ENCODE measurements around the gene SSTR5. TPM values are rescaled to one million over a fixed set of nuclear protein-coding genes. Genes with fewer than 3 reads are reported as not detected.

Gene SSTR5
- total and polyA plus RNA-seq, 10 of the 15 experiments (the other 5 are each of a cell fraction or from before 2014, with no cell fraction given) = not detected

GRCh38 chr16:1117176-1117900, 44.8 kb downstream of the SSTR5 start:
- in situ Hi-C loops (cut with MboI) (no loop called here), intact Hi-C loops (cut with micrococcal nuclease; ENCODE audit: unreplicated experiment) (no loop called here)
- no peak overlapping the region for H3K9ac ChIP-seq (ENCODE audit: control insufficient read depth, insufficient read depth, low read length)
- SMC1A ChIA-PET (ENCODE audit: uncharacterized antibody, unreplicated experiment) = no interaction called here
- H3K4me1 ChIP-seq (ENCODE audit: control insufficient read depth, insufficient read depth, low read length) = no peaks in the 10 kb centered on the region
- 52% methylated on average over 31 of the region's 34 CpGs for WGBS (ENCODE audit: insufficient coverage, insufficient replicate concordance, low lambda C conversion rate, missing lambda C conversion rate)
- DNase-seq (ENCODE audit: low read depth, low spot score) (no peak), ATAC-seq (no peak), FAIRE-seq (no peak)
- no peaks in the 10 kb centered on the region for H4K20me1 ChIP-seq (ENCODE audit: control insufficient read depth, insufficient read depth)
- POLR2A ChIA-PET = no interaction called here
- H2AFZ ChIP-seq (ENCODE audit: control insufficient read depth, low read depth, low read length) = no peak overlapping the region
- H3K27ac ChIP-seq (ENCODE audit: control insufficient read depth, insufficient read depth) = no peak overlapping the region
- no peaks in the 10 kb centered on the region for H3K79me2 ChIP-seq (ENCODE audit: control insufficient read depth, insufficient read depth, low read length)
- no TSS peak for BruUV-seq (replicated peaks)
- RAD21 ChIA-PET (ENCODE audit: unreplicated experiment) = no interaction called here
- no peaks in the 10 kb centered on the region for H3K9me3 ChIP-seq (replicated peaks; ENCODE audit: control insufficient read depth, insufficient read depth, low read length)
- CTCF ChIA-PET = no interaction called here
- H3K4me3 ChIP-seq = no peak overlapping the region
- no peak overlapping the region for H3K4me2 ChIP-seq (ENCODE audit: control insufficient read depth, insufficient read depth)
- no peaks in the 10 kb centered on the region for H3K27me3 ChIP-seq (replicated peaks in 1 of 2; ENCODE audit: control insufficient read depth in 2 of 2, insufficient read depth in 2 of 2, low read length in 1 of 2)
- no peaks in the 10 kb centered on the region for H3K36me3 ChIP-seq (ENCODE audit: control insufficient read depth in 2 of 2, insufficient read depth in 2 of 2, low read length in 1 of 2)
- TF ChIP-seq ZZZ3 (IDR thresholded peaks at IDR 0.05; ENCODE audit: control insufficient read depth, insufficient read length, low read depth) = no peak
- no peak for TF ChIP-seq MEF2B (IDR thresholded peaks at IDR 0.05; ENCODE audit: partially characterized antibody, poor library complexity, severe bottlenecking)
- no peak for TF ChIP-seq RAD51 (IDR thresholded peaks at IDR 0.05)
- no peak for TF ChIP-seq TCF7 (IDR thresholded peaks at IDR 0.05; ENCODE audit: borderline replicate concordance)
- no peak for TF ChIP-seq RELB (IDR thresholded peaks at IDR 0.05; ENCODE audit: low read depth)
- no peak for TF ChIP-seq IRF3 (IDR thresholded peaks at IDR 0.05)
- TF ChIP-seq ATF2 (IDR thresholded peaks at IDR 0.05; ENCODE audit: low read length) = no peak
- no peak for TF ChIP-seq SMC3 (IDR thresholded peaks at IDR 0.05; ENCODE audit: borderline replicate concordance, low read length)
- TF ChIP-seq ZNF622 (IDR thresholded peaks at IDR 0.05) = no peak
- TF ChIP-seq ESRRA (IDR thresholded peaks at IDR 0.05; ENCODE audit: low read length) = no peak
- no peak for TF ChIP-seq USF2 (IDR thresholded peaks at IDR 0.05; ENCODE audit: borderline replicate concordance, low read depth, low read length)
- TF ChIP-seq ZNF384 (IDR thresholded peaks at IDR 0.05; ENCODE audit: borderline replicate concordance, low read depth, low read length) = no peak
- no peak for TF ChIP-seq REST (IDR thresholded peaks at IDR 0.05; ENCODE audit: low read depth, low read length)
- no peak for TF ChIP-seq ZNF274 (IDR thresholded peaks at IDR 0.05; ENCODE audit: insufficient read depth, insufficient read length)
- no peak for TF ChIP-seq MYC (IDR thresholded peaks at IDR 0.05; ENCODE audit: insufficient read depth, insufficient read length, insufficient replicate concordance, low read length, severe bottlenecking)

Measured in GM12878 (cell line).